ENCODE measurements around the gene ACRBP. TPM values are rescaled to one million over a fixed set of nuclear protein-coding genes. Genes with fewer than 3 reads are reported as not detected.

Gene ACRBP
- polyA plus RNA-seq, 1 donor from 2014 or later = 1.6 TPM

- Histone ChIP-seq H3K79me2 (replicated peaks; ENCODE audit: insufficient read depth, low read length) (peaks cover 84% of the 10 kb centered on the region), H3K4me3 (ENCODE audit: low read length) (peak overlapping the region; percentile 95), H3K27me3 (ENCODE audit: insufficient read depth, low read depth, low read length) (no peaks in the 10 kb centered on the region), H2AFZ (ENCODE audit: low read depth, low read length) (no peak overlapping the region), H3K9me2 (ENCODE audit: insufficient read depth, low read length) (no peaks in the 10 kb centered on the region), H4K20me1 (ENCODE audit: insufficient read depth) (no peaks in the 10 kb centered on the region), H3F3A (ENCODE audit: insufficient read depth, low read length, poor library complexity, severe bottlenecking) (no peaks in the 10 kb centered on the region), H3K27ac (ENCODE audit: low read length) (no peak overlapping the region), H3K9me3 (ENCODE audit: low read length) (no peaks in the 10 kb centered on the region), H3K4me2 (ENCODE audit: low read length) (no peak overlapping the region), H3K9ac (ENCODE audit: low read length) (no peak overlapping the region), H3K36me3 (ENCODE audit: insufficient read depth, low read length) (no peaks in the 10 kb centered on the region)
- TF ChIP-seq EP300 (conservative IDR thresholded peaks at IDR 0.05; ENCODE audit: poor library complexity, severe bottlenecking) (no peak), EZH2 (IDR thresholded peaks at IDR 0.05; ENCODE audit: borderline replicate concordance, insufficient read depth, low read length, poor library complexity, severe bottlenecking) (no peak), REST (IDR thresholded peaks at IDR 0.05; ENCODE audit: borderline replicate concordance) (no peak), SMC3 (conservative IDR thresholded peaks at IDR 0.05; ENCODE audit: poor library complexity) (no peak), MXI1 (conservative IDR thresholded peaks at IDR 0.05; ENCODE audit: poor library complexity, severe bottlenecking) (no peak), RAD21 (conservative IDR thresholded peaks at IDR 0.05) (no peak), TAF1 (IDR thresholded peaks at IDR 0.05; ENCODE audit: low read depth) (no peak), POLR2AphosphoS5 (IDR thresholded peaks at IDR 0.05) (no peak)
- TF ChIP-seq, protein P1, sequence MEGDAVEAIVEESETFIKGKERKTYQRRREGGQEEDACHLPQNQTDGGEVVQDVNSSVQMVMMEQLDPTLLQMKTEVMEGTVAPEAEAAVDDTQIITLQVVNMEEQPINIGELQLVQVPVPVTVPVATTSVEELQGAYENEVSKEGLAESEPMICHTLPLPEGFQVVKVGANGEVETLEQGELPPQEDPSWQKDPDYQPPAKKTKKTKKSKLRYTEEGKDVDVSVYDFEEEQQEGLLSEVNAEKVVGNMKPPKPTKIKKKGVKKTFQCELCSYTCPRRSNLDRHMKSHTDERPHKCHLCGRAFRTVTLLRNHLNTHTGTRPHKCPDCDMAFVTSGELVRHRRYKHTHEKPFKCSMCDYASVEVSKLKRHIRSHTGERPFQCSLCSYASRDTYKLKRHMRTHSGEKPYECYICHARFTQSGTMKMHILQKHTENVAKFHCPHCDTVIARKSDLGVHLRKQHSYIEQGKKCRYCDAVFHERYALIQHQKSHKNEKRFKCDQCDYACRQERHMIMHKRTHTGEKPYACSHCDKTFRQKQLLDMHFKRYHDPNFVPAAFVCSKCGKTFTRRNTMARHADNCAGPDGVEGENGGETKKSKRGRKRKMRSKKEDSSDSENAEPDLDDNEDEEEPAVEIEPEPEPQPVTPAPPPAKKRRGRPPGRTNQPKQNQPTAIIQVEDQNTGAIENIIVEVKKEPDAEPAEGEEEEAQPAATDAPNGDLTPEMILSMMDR (IDR thresholded peaks at IDR 0.05; ENCODE audit: poor library complexity, severe bottlenecking) = no peak
Observed at GRCh38 chr12:6685814-6686213, 38.6 kb upstream of the ACRBP start.

GRCh38 chr12:6684609-6685008 lies 37.4 kb upstream of the ACRBP start:
- peak overlapping the region; percentile 39 for H3K4me3 ChIP-seq (ENCODE audit: low read length)

More at GRCh38 chr12:6684609-6685008, 37.4 kb upstream of the ACRBP start:
- Histone ChIP-seq H3K9ac (ENCODE audit: low read length) (peak overlapping the region; percentile 15), H3K9me3 (ENCODE audit: low read length) (no peaks in the 10 kb centered on the region), H3K4me2 (ENCODE audit: low read length) (peak overlapping the region; percentile 22), H4K20me1 (ENCODE audit: insufficient read depth) (no peaks in the 10 kb centered on the region), H3K36me3 (ENCODE audit: insufficient read depth, low read length) (no peaks in the 10 kb centered on the region), H3K27me3 (ENCODE audit: insufficient read depth, low read depth, low read length) (no peaks in the 10 kb centered on the region), H3F3A (ENCODE audit: insufficient read depth, low read length, poor library complexity, severe bottlenecking) (no peaks in the 10 kb centered on the region), H3K9me2 (ENCODE audit: insufficient read depth, low read length) (no peaks in the 10 kb centered on the region), H3K27ac (ENCODE audit: low read length) (no peak overlapping the region), H3K79me2 (replicated peaks; ENCODE audit: insufficient read depth, low read length) (peaks cover 77% of the 10 kb centered on the region), H2AFZ (ENCODE audit: low read depth, low read length) (no peak overlapping the region)
- TF ChIP-seq REST (IDR thresholded peaks at IDR 0.05; ENCODE audit: borderline replicate concordance) = no peak
- TF ChIP-seq, protein P1 (IDR thresholded peaks at IDR 0.05; ENCODE audit: poor library complexity, severe bottlenecking) = peak; percentile 73
- TF ChIP-seq MXI1 (conservative IDR thresholded peaks at IDR 0.05; ENCODE audit: poor library complexity, severe bottlenecking) = no peak
- TF ChIP-seq TAF1 (IDR thresholded peaks at IDR 0.05; ENCODE audit: low read depth) = no peak
- peak; percentile 64 for TF ChIP-seq SMC3 (conservative IDR thresholded peaks at IDR 0.05; ENCODE audit: poor library complexity)
- peak; percentile 68 for TF ChIP-seq RAD21 (conservative IDR thresholded peaks at IDR 0.05)
- TF ChIP-seq EZH2 (IDR thresholded peaks at IDR 0.05; ENCODE audit: borderline replicate concordance, insufficient read depth, low read length, poor library complexity, severe bottlenecking) = no peak
- TF ChIP-seq POLR2AphosphoS5 (IDR thresholded peaks at IDR 0.05) = no peak
- no peak for TF ChIP-seq EP300 (conservative IDR thresholded peaks at IDR 0.05; ENCODE audit: poor library complexity, severe bottlenecking)

Measured in neural cell (in vitro differentiated cells).